GM18873 (cell line): Measurements from ENCODE around the gene C1QTNF8.

Source experiments
- ATAC-seq: cut with Tn5 transposase; IDR thresholded peaks from one replicate; pipeline ENCODE4 v1.9.1; 2021; ENCODE audit warnings: mild to moderate bottlenecking, moderate library complexity, moderate number of reproducible peaks; ENCODE audit not compliant: unreplicated experiment, low FRiP score

Gene C1QTNF8

GRCh38 chr16:1080801-1081733, 15.0 kb downstream of the C1QTNF8 start:
- no peak for ATAC-seq

- ATAC-seq: no peak
Measured at GRCh38 chr16:1079786-1080525, 16.1 kb downstream of the C1QTNF8 start.

GRCh38 chr16:1079341-1079740, 16.7 kb downstream of the C1QTNF8 start:
- ATAC-seq: no peak

- no peak for ATAC-seq
Measured at GRCh38 chr16:1078579-1079021, 17.4 kb downstream of the C1QTNF8 start.

GRCh38 chr16:1077877-1078578, 18.0 kb downstream of the C1QTNF8 start:
- ATAC-seq: no peak

- ATAC-seq: no peak
Measured at GRCh38 chr16:1076801-1077576, 19.1 kb downstream of the C1QTNF8 start.

GRCh38 chr16:1075546-1075945, 20.5 kb downstream of the C1QTNF8 start:
- no peak for ATAC-seq

GRCh38 chr16:1074379-1074649, 21.7 kb downstream of the C1QTNF8 start:
- ATAC-seq: no peak

GRCh38 chr16:1073566-1074378, 22.3 kb downstream of the C1QTNF8 start:
- ATAC-seq: no peak

GRCh38 chr16:1073262-1073558, 22.8 kb downstream of the C1QTNF8 start:
- no peak for ATAC-seq

- no peak for ATAC-seq
Measured at GRCh38 chr16:1072526-1073261, 23.4 kb downstream of the C1QTNF8 start, which contains the start of gene SSTR5. Gene SSTR5 (plus strand): TSS chr16:1072747. CDS start chr16:1078869, 6,122 bp downstream.

- no peak for ATAC-seq
Measured at GRCh38 chr16:1071561-1072225, 24.4 kb downstream of the C1QTNF8 start.

- no peak for ATAC-seq
Measured at GRCh38 chr16:1070864-1071408, 25.1 kb downstream of the C1QTNF8 start.

GRCh38 chr16:1070084-1070863, 25.8 kb downstream of the C1QTNF8 start:
- no peak for ATAC-seq

- ATAC-seq: no peak
Measured at GRCh38 chr16:1069154-1069553, 26.9 kb downstream of the C1QTNF8 start.

GRCh38 chr16:1068451-1068850, 27.6 kb downstream of the C1QTNF8 start:
- no peak for ATAC-seq

- ATAC-seq: no peak
Measured at GRCh38 chr16:1067629-1068028, 28.4 kb downstream of the C1QTNF8 start.
